Measurements from ENCODE around the gene TTC28.

Gene TTC28

GRCh38 chr22:28175730-28176492, 503.7 kb downstream of the TTC28 start:
- no peaks in the 10 kb centered on the region for H3K36me3 ChIP-seq (ENCODE audit: control insufficient read depth in 2 of 2, insufficient read depth in 1 of 2, low read length in 2 of 2)
- no peaks in the 10 kb centered on the region for H3K9me3 ChIP-seq (ENCODE audit: control insufficient read depth, insufficient read depth, low read depth, low read length)
- POLR2A ChIA-PET: no interaction called here
- H3K27ac ChIP-seq (ENCODE audit: extremely low read depth, low read depth, low read length): no peak overlapping the region
- H3K4me1 ChIP-seq (ENCODE audit: control insufficient read depth, insufficient read depth, low read length): no peaks in the 10 kb centered on the region; the same call in 1 of the 2 replicates
- no peak for TF ChIP-seq ZNF449 (tag by site-specific recombination; IDR thresholded peaks at IDR 0.05)
- no peak for TF ChIP-seq ZNF398 (tag by site-specific recombination; IDR thresholded peaks at IDR 0.05)
- TF ChIP-seq ZNF184 (tag by site-specific recombination; IDR thresholded peaks at IDR 0.05): peak; percentile 94
- TF ChIP-seq SP7 (tag by site-specific recombination; IDR thresholded peaks at IDR 0.05): 0 out of 2 replicates have a peak, but pooled peaks have one; percentile 24
- CTCF ChIA-PET: no interaction called here
- H3K4me3 ChIP-seq (ENCODE audit: low read depth, low read length): no peak overlapping the region

GRCh38 chr22:28174509-28174908, 505.1 kb downstream of the TTC28 start:
- Histone ChIP-seq H3K27ac (ENCODE audit: extremely low read depth, low read depth, low read length) (no peak overlapping the region), H3K4me3 (ENCODE audit: low read depth, low read length) (no peak overlapping the region), H3K4me1 (ENCODE audit: control insufficient read depth, insufficient read depth, low read length) (no peaks in the 10 kb centered on the region; the same call in 1 of the 2 replicates), H3K36me3 (ENCODE audit: control insufficient read depth in 2 of 2, insufficient read depth in 1 of 2, low read length in 2 of 2) (no peaks in the 10 kb centered on the region), H3K9me3 (ENCODE audit: control insufficient read depth, insufficient read depth, low read depth, low read length) (no peaks in the 10 kb centered on the region)
- ChIA-PET POLR2A (no interaction called here), CTCF (interaction anchor here (0.6 kb wide), 1 partner anchor 67 kb away, joined by 5 read pairs; no protein-coding TSS in a partner anchor)
- no peak for TF ChIP-seq ZNF777 (tag by site-specific recombination; IDR thresholded peaks at IDR 0.05; ENCODE audit: borderline replicate concordance)
- TF ChIP-seq ZNF146 (tag by site-specific recombination; IDR thresholded peaks at IDR 0.05): no peak
- TF ChIP-seq TRIM28 (IDR thresholded peaks at IDR 0.05; ENCODE audit: borderline replicate concordance, low read length): no peak
- no peak for TF ChIP-seq AEBP2 (tag by site-specific recombination; IDR thresholded peaks at IDR 0.05; ENCODE audit: borderline replicate concordance)
- no peak for TF ChIP-seq REST (tag by site-specific recombination; IDR thresholded peaks at IDR 0.05)
- no peak for TF ChIP-seq ZSCAN4 (tag by site-specific recombination; IDR thresholded peaks at IDR 0.05)
- TF ChIP-seq ZNF175 (tag by site-specific recombination; IDR thresholded peaks at IDR 0.05): no peak
- TF ChIP-seq ZNF449 (tag by site-specific recombination; IDR thresholded peaks at IDR 0.05): no peak
- TF ChIP-seq ZNF311 (tag by site-specific recombination; IDR thresholded peaks at IDR 0.05; ENCODE audit: borderline replicate concordance): no peak
- TF ChIP-seq ZNF596 (tag by site-specific recombination; IDR thresholded peaks at IDR 0.05): no peak
- no peak for TF ChIP-seq INSM2 (tag by site-specific recombination; IDR thresholded peaks at IDR 0.05)
- no peak for TF ChIP-seq ATF2 (tag by site-specific recombination; IDR thresholded peaks at IDR 0.05; ENCODE audit: low read depth)
- TF ChIP-seq IKZF3 (tag by site-specific recombination; IDR thresholded peaks at IDR 0.05): no peak
- no peak for TF ChIP-seq ZNF510 (tag by site-specific recombination; IDR thresholded peaks at IDR 0.05; ENCODE audit: insufficient replicate concordance)
- TF ChIP-seq SCRT1 (tag by site-specific recombination; IDR thresholded peaks at IDR 0.05; ENCODE audit: borderline replicate concordance): no peak

Measured in HEK293 (cell line).